Duodenal mucosa (tissue), 2 donors: ENCODE measurements around the gene ADAMTSL3.
A peak's percentile ranks its signal among the peaks of the same experiment; 100 is the strongest.
"Not testable (repeated sequence)": the region's sequence is repeated elsewhere in the genome, so short reads cannot be mapped to it uniquely, and the experiment has no call there.

Experiments
- H3K27ac ChIP-seq: one replicate; pipeline ENCODE4 v1.7.0; 2013; ENCODE audit warnings: low read depth, low read length
- H3K27me3 ChIP-seq, 2 donors: one replicate each; pipeline ENCODE4 v1.7.0; 2013; ENCODE audit warnings: low read length in 2 of 2, control low read depth in 1 of 2; ENCODE audit not compliant: insufficient read depth in 2 of 2, control insufficient read depth in 1 of 2
- H3K36me3 ChIP-seq, 2 donors: one replicate each; pipeline ENCODE4 v1.7.0; 2013; ENCODE audit warnings: low read length in 2 of 2, control low read depth in 1 of 2; ENCODE audit not compliant: insufficient read depth in 2 of 2, control insufficient read depth in 1 of 2
- H3K4me1 ChIP-seq, 2 donors: one replicate each; pipeline ENCODE4 v1.7.0; 2013; ENCODE audit warnings: low read length in 2 of 2, control low read depth in 1 of 2; ENCODE audit not compliant: insufficient read depth in 2 of 2, control insufficient read depth in 1 of 2
- H3K4me3 ChIP-seq, 2 donors: one replicate each; pipeline ENCODE4 v1.7.0; 2013; ENCODE audit warnings: low read length in 2 of 2, low read depth in 1 of 2
- H3K9ac ChIP-seq, 2 donors: one replicate each; pipeline ENCODE4 v1.7.0; 2013; ENCODE audit warnings: low read length in 2 of 2, low read depth in 1 of 2
- H3K9me3 ChIP-seq, 2 donors: one replicate each; pipeline ENCODE4 v1.7.0; 2013; ENCODE audit warnings: low read length in 2 of 2, control low read depth in 1 of 2; ENCODE audit not compliant: control insufficient read depth in 1 of 2

The ADAMTSL3 gene

GRCh38 chr15:84054544-84054943 is 400.6 kb downstream of the ADAMTSL3 start:
- H3K27ac ChIP-seq, H3K9me3 ChIP-seq, H3K4me1 ChIP-seq, H3K36me3 ChIP-seq, H3K9ac ChIP-seq, H3K27me3 ChIP-seq, H3K4me3 ChIP-seq: not testable (repeated sequence)

GRCh38 chr15:84057714-84058331 is 403.9 kb downstream of the ADAMTSL3 start:
- no peak overlapping the region for H3K9ac ChIP-seq
- H3K4me1 ChIP-seq = no peaks in the 10 kb centered on the region
- peaks cover 0 to 7% of the 10 kb centered on the region in 2 donors for H3K9me3 ChIP-seq
- H3K27ac ChIP-seq = no peak overlapping the region
- no peaks in the 10 kb centered on the region for H3K27me3 ChIP-seq
- no peak overlapping the region for H3K4me3 ChIP-seq
- no peaks in the 10 kb centered on the region for H3K36me3 ChIP-seq

- H3K9ac ChIP-seq, H3K36me3 ChIP-seq, H3K27ac ChIP-seq, H3K4me1 ChIP-seq, H3K4me3 ChIP-seq, H3K27me3 ChIP-seq: not testable (repeated sequence)
- H3K9me3 ChIP-seq = peaks cover 2 to 10% of the 10 kb centered on the region in 2 donors
Observed at GRCh38 chr15:84063674-84064073, 409.8 kb downstream of the ADAMTSL3 start.

- H3K4me1 ChIP-seq, H3K27ac ChIP-seq, H3K36me3 ChIP-seq, H3K27me3 ChIP-seq, H3K4me3 ChIP-seq, H3K9ac ChIP-seq, H3K9me3 ChIP-seq: not testable (repeated sequence)
Observed at GRCh38 chr15:84068674-84069073, 414.8 kb downstream of the ADAMTSL3 start.

GRCh38 chr15:84078038-84078437 is 424.1 kb downstream of the ADAMTSL3 start:
- H3K9ac ChIP-seq, H3K36me3 ChIP-seq, H3K9me3 ChIP-seq, H3K4me3 ChIP-seq, H3K27ac ChIP-seq, H3K27me3 ChIP-seq, H3K4me1 ChIP-seq: not testable (repeated sequence)

GRCh38 chr15:84079325-84079884 is 425.5 kb downstream of the ADAMTSL3 start:
- H3K4me3 ChIP-seq, H3K9ac ChIP-seq, H3K9me3 ChIP-seq, H3K36me3 ChIP-seq, H3K4me1 ChIP-seq, H3K27ac ChIP-seq, H3K27me3 ChIP-seq: not testable (repeated sequence)

- H3K4me1 ChIP-seq = no peaks in the 10 kb centered on the region
- H3K9ac ChIP-seq = no peak overlapping the region
- H3K36me3 ChIP-seq = no peaks in the 10 kb centered on the region
- H3K27ac ChIP-seq = no peak overlapping the region
- peak overlapping the region in 1 of 2 donors; percentile 48 for H3K4me3 ChIP-seq
- no peaks in the 10 kb centered on the region for H3K9me3 ChIP-seq
- peaks cover 6 to 9% of the 10 kb centered on the region in 2 donors for H3K27me3 ChIP-seq
Observed at GRCh38 chr15:84079885-84080777, 426.2 kb downstream of the ADAMTSL3 start.

- not testable (repeated sequence) for H3K27ac ChIP-seq, H3K9ac ChIP-seq, H3K36me3 ChIP-seq, H3K4me1 ChIP-seq, H3K9me3 ChIP-seq, H3K27me3 ChIP-seq, H3K4me3 ChIP-seq
Observed at GRCh38 chr15:84080778-84081084, 426.8 kb downstream of the ADAMTSL3 start.

GRCh38 chr15:84081391-84082168 is 427.7 kb downstream of the ADAMTSL3 start:
- no peaks in the 10 kb centered on the region for H3K36me3 ChIP-seq
- no peak overlapping the region for H3K27ac ChIP-seq
- no peak overlapping the region for H3K4me3 ChIP-seq
- H3K9me3 ChIP-seq = no peaks in the 10 kb centered on the region
- no peaks in the 10 kb centered on the region for H3K4me1 ChIP-seq
- H3K27me3 ChIP-seq = peaks cover 6 to 9% of the 10 kb centered on the region in 2 donors
- H3K9ac ChIP-seq = no peak overlapping the region

GRCh38 chr15:84082739-84083138 is 428.8 kb downstream of the ADAMTSL3 start:
- Histone ChIP-seq H3K9ac (no peak overlapping the region), H3K4me1 (no peaks in the 10 kb centered on the region), H3K4me3 (no peak overlapping the region), H3K27ac (no peak overlapping the region), H3K9me3 (no peaks in the 10 kb centered on the region), H3K36me3 (no peaks in the 10 kb centered on the region), H3K27me3 (peaks cover 6 to 9% of the 10 kb centered on the region in 2 donors)
